HK-2 (cell line): Measurements from ENCODE around the gene CALCOCO1.
"Not testable (repeated sequence)": the region's sequence is repeated elsewhere in the genome, so short reads cannot be mapped to it uniquely, and the experiment has no call there.

ENCODE experiments used
- DNase-seq: peaks from one replicate; pipeline ENCODE4 v3.0.0-alpha.2; 2018; ENCODE audit not compliant: unreplicated experiment

CALCOCO1 gene

GRCh38 chr12:53727310-53728041 is at the start of gene CALCOCO1:
TSS of gene CALCOCO1 (minus strand) at chr12:53727452. CDS start at chr12:53725242, 2,210 bp downstream.
- peak; percentile 95 for DNase-seq

- no peak for DNase-seq
Observed at GRCh38 chr12:53776872-53777271, 49.6 kb upstream of the CALCOCO1 start.

- no peak for DNase-seq
Observed at GRCh38 chr12:53775478-53776145, 48.4 kb upstream of the CALCOCO1 start.

GRCh38 chr12:53770281-53770680 is 43.0 kb upstream of the CALCOCO1 start:
- DNase-seq, result no peak

GRCh38 chr12:53768976-53769375 is 41.7 kb upstream of the CALCOCO1 start:
- no peak for DNase-seq

GRCh38 chr12:53766881-53767280 is 39.6 kb upstream of the CALCOCO1 start:
- no peak for DNase-seq

- DNase-seq, result no peak
Observed at GRCh38 chr12:53765891-53766290, 38.6 kb upstream of the CALCOCO1 start.

GRCh38 chr12:53764615-53765014 is 37.4 kb upstream of the CALCOCO1 start:
- DNase-seq, result no peak

- DNase-seq, result not testable (repeated sequence)
Observed at GRCh38 chr12:53762793-53763192, 35.5 kb upstream of the CALCOCO1 start.

- DNase-seq, result no peak
Observed at GRCh38 chr12:53761306-53761705, 34.1 kb upstream of the CALCOCO1 start.

GRCh38 chr12:53759261-53759660 is 32.0 kb upstream of the CALCOCO1 start:
- no peak for DNase-seq

GRCh38 chr12:53758730-53759103 is 31.5 kb upstream of the CALCOCO1 start:
- DNase-seq, result no peak

GRCh38 chr12:53758081-53758729 is 31.0 kb upstream of the CALCOCO1 start:
- DNase-seq, result no peak

- DNase-seq, result peak; percentile 66
Observed at GRCh38 chr12:53757101-53757770, 30.0 kb upstream of the CALCOCO1 start.

GRCh38 chr12:53756300-53757100 is 29.2 kb upstream of the CALCOCO1 start:
- DNase-seq, result no peak

- no peak for DNase-seq
Observed at GRCh38 chr12:53755893-53756292, 28.6 kb upstream of the CALCOCO1 start.

- no peak for DNase-seq
Observed at GRCh38 chr12:53755451-53755891, 28.2 kb upstream of the CALCOCO1 start.

- no peak for DNase-seq
Observed at GRCh38 chr12:53754633-53755264, 27.5 kb upstream of the CALCOCO1 start.

- DNase-seq, result no peak
Observed at GRCh38 chr12:53754188-53754585, 26.9 kb upstream of the CALCOCO1 start.

GRCh38 chr12:53752621-53753020 is 25.4 kb upstream of the CALCOCO1 start:
- DNase-seq, result no peak

- no peak for DNase-seq
Observed at GRCh38 chr12:53752192-53752601, 24.9 kb upstream of the CALCOCO1 start.
